A673 (cell line): ENCODE data around the gene FYTTD1.

Experiments
- EZH2 ChIP-seq: fragments of 200-600 bp; sonication (generic); IDR thresholded peaks from 2 replicates; pipeline ENCODE4 v1.6.1; 2017; ENCODE audit warnings: borderline replicate concordance, low read depth, mild to moderate bottlenecking, mixed read lengths, antibody characterized with exemption, low read length; ENCODE audit not compliant: poor library complexity, severe bottlenecking
- TF ChIP-seq, protein P1 (sequence below): fragments of 300-800, 200-600 bp; sonication (generic); conservative IDR thresholded peaks from 2 replicates; pipeline ENCODE4 v1.5.1; 2017; ENCODE audit warnings: low read depth, mild to moderate bottlenecking, antibody characterized with exemption, low read length, moderate library complexity, mixed read lengths

DNA sequence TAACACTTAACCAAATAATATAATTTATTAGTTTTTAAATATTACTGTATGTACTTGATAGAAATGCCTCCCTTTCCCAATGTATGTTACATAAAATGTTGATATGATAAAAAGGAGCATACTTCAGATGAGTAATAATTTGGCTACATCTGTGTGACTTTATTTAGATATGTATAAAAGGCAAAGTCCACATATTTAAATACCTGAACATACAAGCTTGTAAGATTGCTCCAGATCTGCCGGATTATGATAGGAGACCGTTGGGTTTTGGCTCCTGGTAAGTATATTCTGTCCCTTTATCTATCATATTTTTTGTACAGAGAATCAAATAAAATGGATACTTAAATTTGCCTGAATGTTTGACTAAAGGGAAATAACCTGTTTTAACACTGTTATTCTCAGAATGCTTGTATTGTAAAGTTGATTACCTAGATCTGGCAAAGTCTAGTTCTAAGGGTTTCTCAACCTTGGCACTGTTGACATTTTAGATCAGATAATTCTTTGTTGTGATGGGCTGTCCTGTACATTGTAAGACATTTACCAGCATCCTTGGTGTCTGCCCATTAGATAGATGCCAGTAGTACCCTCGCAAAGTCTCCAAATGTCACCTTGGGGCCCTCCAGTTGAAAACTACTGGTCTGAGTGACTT is 79.8 kb downstream of the FYTTD1 start:
- TF ChIP-seq, protein P1, sequence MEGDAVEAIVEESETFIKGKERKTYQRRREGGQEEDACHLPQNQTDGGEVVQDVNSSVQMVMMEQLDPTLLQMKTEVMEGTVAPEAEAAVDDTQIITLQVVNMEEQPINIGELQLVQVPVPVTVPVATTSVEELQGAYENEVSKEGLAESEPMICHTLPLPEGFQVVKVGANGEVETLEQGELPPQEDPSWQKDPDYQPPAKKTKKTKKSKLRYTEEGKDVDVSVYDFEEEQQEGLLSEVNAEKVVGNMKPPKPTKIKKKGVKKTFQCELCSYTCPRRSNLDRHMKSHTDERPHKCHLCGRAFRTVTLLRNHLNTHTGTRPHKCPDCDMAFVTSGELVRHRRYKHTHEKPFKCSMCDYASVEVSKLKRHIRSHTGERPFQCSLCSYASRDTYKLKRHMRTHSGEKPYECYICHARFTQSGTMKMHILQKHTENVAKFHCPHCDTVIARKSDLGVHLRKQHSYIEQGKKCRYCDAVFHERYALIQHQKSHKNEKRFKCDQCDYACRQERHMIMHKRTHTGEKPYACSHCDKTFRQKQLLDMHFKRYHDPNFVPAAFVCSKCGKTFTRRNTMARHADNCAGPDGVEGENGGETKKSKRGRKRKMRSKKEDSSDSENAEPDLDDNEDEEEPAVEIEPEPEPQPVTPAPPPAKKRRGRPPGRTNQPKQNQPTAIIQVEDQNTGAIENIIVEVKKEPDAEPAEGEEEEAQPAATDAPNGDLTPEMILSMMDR, result no peak
- TF ChIP-seq EZH2, result no peak
